ENCODE measurements around the gene MCC.

GRCh38 chr5:112973036-112973435, 515.2 kb downstream of the MCC start:
- TF ChIP-seq CTCF (IDR thresholded peaks at IDR 0.05) (no peak), POLR2A (IDR thresholded peaks at IDR 0.05) (no peak)

Measured in uterus (tissue), 2 donors.